ENCODE measurements around the gene NFAM1. TPM values are rescaled to one million over a fixed set of nuclear protein-coding genes. Genes with fewer than 3 reads are reported as not detected.

NFAM1 gene
- total and polyA plus RNA-seq, 3 donors from 2014 or later = 0.71 to 2.8 (median 1.2) TPM

GRCh38 chr22:42369250-42370041 lies 62.8 kb downstream of the NFAM1 start:
- 9 to 11% methylated on average over 24 to 28 of the region's 42 CpGs for WGBS, 2 donors
- no peak for TF ChIP-seq CTCF (IDR thresholded peaks at IDR 0.05)
- no peak for TF ChIP-seq POLR2A (IDR thresholded peaks at IDR 0.05)
- Histone ChIP-seq H3K4me1 (peaks cover 31% of the 10 kb centered on the region), H3K27ac (no peak overlapping the region), H3K4me3 (peak overlapping the region; percentile 58 to 63), H3K36me3 (ENCODE audit: low read depth, missing control alignments) (no peaks in the 10 kb centered on the region), H3K9me3 (no peaks in the 10 kb centered on the region), H3K27me3 (no peaks in the 10 kb centered on the region)
- peak; percentile 94 for DNase-seq
- intact Hi-C loops (cut with DNase I; ENCODE audit: low total_unique reads) = no loop called here

- no peak for TF ChIP-seq CTCF (IDR thresholded peaks at IDR 0.05)
- TF ChIP-seq POLR2A (IDR thresholded peaks at IDR 0.05) = no peak
- intact Hi-C loops (cut with DNase I; ENCODE audit: low total_unique reads) = no loop called here
- H3K4me3 ChIP-seq = peak overlapping the region; percentile 58 to 63
- no peaks in the 10 kb centered on the region for H3K9me3 ChIP-seq
- peaks cover 31% of the 10 kb centered on the region for H3K4me1 ChIP-seq
- DNase-seq = peak; percentile 20
- WGBS, 2 donors = 2 to 8% methylated on average over 22 to 76 of the region's 86 CpGs
- no peaks in the 10 kb centered on the region for H3K36me3 ChIP-seq (ENCODE audit: low read depth, missing control alignments)
- H3K27me3 ChIP-seq = no peaks in the 10 kb centered on the region
- H3K27ac ChIP-seq = no peak overlapping the region
Observed at GRCh38 chr22:42368379-42369249, 63.6 kb downstream of the NFAM1 start.

GRCh38 chr22:42367980-42368378 lies 64.2 kb downstream of the NFAM1 start:
- WGBS, 2 donors = 16% methylated on average over 9 to 11 of the region's 11 CpGs
- intact Hi-C loops (cut with DNase I; ENCODE audit: low total_unique reads) = no loop called here
- TF ChIP-seq CTCF (IDR thresholded peaks at IDR 0.05) (no peak), POLR2A (IDR thresholded peaks at IDR 0.05) (no peak)
- no peaks in the 10 kb centered on the region for H3K36me3 ChIP-seq (ENCODE audit: low read depth, missing control alignments)
- no peak overlapping the region for H3K27ac ChIP-seq
- no peaks in the 10 kb centered on the region for H3K27me3 ChIP-seq
- H3K4me3 ChIP-seq = peak overlapping the region in 1 of 2 donors; percentile 63
- no peaks in the 10 kb centered on the region for H3K9me3 ChIP-seq
- DNase-seq = no peak
- peaks cover 31% of the 10 kb centered on the region for H3K4me1 ChIP-seq

GRCh38 chr22:42366806-42367581 lies 65.2 kb downstream of the NFAM1 start:
- TF ChIP-seq POLR2A (IDR thresholded peaks at IDR 0.05) (no peak), CTCF (IDR thresholded peaks at IDR 0.05) (no peak)
- Histone ChIP-seq H3K27me3 (no peaks in the 10 kb centered on the region), H3K4me3 (no peak overlapping the region), H3K36me3 (ENCODE audit: low read depth, missing control alignments) (no peaks in the 10 kb centered on the region), H3K9me3 (no peaks in the 10 kb centered on the region), H3K4me1 (peaks cover 31% of the 10 kb centered on the region), H3K27ac (no peak overlapping the region)
- DNase-seq = peak; percentile 30
- WGBS, 2 donors = 65 to 67% methylated on average over 8 of the region's 8 CpGs
- intact Hi-C loops (cut with DNase I; ENCODE audit: low total_unique reads) = no loop called here
